AG09319 (cell line): ENCODE measurements around the gene TIGD6.

Experiments used
- DNase-seq: peaks from one replicate; pipeline ENCODE4 v3.0.0-alpha.2; 2010; ENCODE audit warnings: low read depth; ENCODE audit errors: extremely low read depth
- CTCF ChIP-seq: IDR thresholded peaks from 2 replicates; pipeline ENCODE4 v1.5.1; 2011; ENCODE audit warnings: low read depth, mild to moderate bottlenecking, inconsistent platforms, low read length, moderate library complexity

TIGD6 gene

GRCh38 chr5:150024346-150024984 lies 24.0 kb upstream of the TIGD6 start:
- no peak; the same call in none of the 2 replicates for TF ChIP-seq CTCF
- no peak for DNase-seq

GRCh38 chr5:150023136-150023535 lies 22.7 kb upstream of the TIGD6 start:
- no peak for TF ChIP-seq CTCF
- no peak for DNase-seq

- TF ChIP-seq CTCF = no peak
- DNase-seq = no peak
Measured at GRCh38 chr5:150022681-150023080, 22.2 kb upstream of the TIGD6 start.

GRCh38 chr5:150022158-150022531 lies 21.7 kb upstream of the TIGD6 start:
- TF ChIP-seq CTCF = no peak
- DNase-seq = peak; percentile 69

- DNase-seq = no peak
- no peak for TF ChIP-seq CTCF
Measured at GRCh38 chr5:150021491-150022157, 21.2 kb upstream of the TIGD6 start.

GRCh38 chr5:150020249-150020648 lies 19.8 kb upstream of the TIGD6 start:
- no peak for DNase-seq
- no peak for TF ChIP-seq CTCF

GRCh38 chr5:150017226-150018005 lies 17.0 kb upstream of the TIGD6 start:
- TF ChIP-seq CTCF = no peak
- no peak for DNase-seq
